Kidney glomerular epithelial cell (primary cell): ENCODE results near the gene PI4KA.

Source experiments
- DNase-seq: peaks from one replicate; lab custom pipeline; 2025; lab: John Stamatoyannopoulos, UW

The PI4KA gene

GRCh38 chr22:20816559-20816958 is 42.1 kb downstream of the PI4KA start:
- DNase-seq: no peak

GRCh38 chr22:20815477-20816050 is 43.0 kb downstream of the PI4KA start:
- no peak for DNase-seq

- no peak for DNase-seq
These were observed 44.3 kb downstream of the PI4KA start for GRCh38 chr22:20814221-20814808.

- DNase-seq: no peak
These were observed 45.6 kb downstream of the PI4KA start for GRCh38 chr22:20813056-20813455.

GRCh38 chr22:20811971-20812660 is 46.5 kb downstream of the PI4KA start:
- DNase-seq: no peak

- no peak for DNase-seq
These were observed 47.4 kb downstream of the PI4KA start for GRCh38 chr22:20811171-20811570.

GRCh38 chr22:20810645-20811044 is 48.0 kb downstream of the PI4KA start:
- no peak for DNase-seq

GRCh38 chr22:20809538-20810185 is 48.9 kb downstream of the PI4KA start:
- DNase-seq: no peak

- DNase-seq: no peak
These were observed 49.8 kb downstream of the PI4KA start for GRCh38 chr22:20808844-20809243.

GRCh38 chr22:20807315-20807752 is 51.3 kb downstream of the PI4KA start:
- DNase-seq: peak; percentile 82

- no peak for DNase-seq
These were observed 52.6 kb downstream of the PI4KA start for GRCh38 chr22:20805972-20806471.

- no peak for DNase-seq
These were observed 54.0 kb downstream of the PI4KA start for GRCh38 chr22:20804650-20805049.

- no peak for DNase-seq
These were observed 54.8 kb downstream of the PI4KA start for GRCh38 chr22:20803696-20804324.

- no peak for DNase-seq
These were observed 55.6 kb downstream of the PI4KA start for GRCh38 chr22:20802922-20803553.

GRCh38 chr22:20802452-20802851 is 56.2 kb downstream of the PI4KA start:
- no peak for DNase-seq

GRCh38 chr22:20799449-20799848 is 59.2 kb downstream of the PI4KA start:
- no peak for DNase-seq

GRCh38 chr22:20798974-20799373 is 59.6 kb downstream of the PI4KA start:
- DNase-seq: no peak

- DNase-seq: no peak
These were observed 60.4 kb downstream of the PI4KA start for GRCh38 chr22:20798218-20798617.

GRCh38 chr22:20796731-20797130 is 61.9 kb downstream of the PI4KA start:
- DNase-seq: no peak

GRCh38 chr22:20794650-20795413 is 63.8 kb downstream of the PI4KA start:
- no peak for DNase-seq
